ENCODE results near the gene TBX1.

Gene TBX1

GRCh38 chr22:19787849-19788141, 27.2 kb downstream of the TBX1 start:
- Histone ChIP-seq H3K27ac (ENCODE audit: low read depth, low read length) (no peak overlapping the region), H3K79me2 (ENCODE audit: control insufficient read depth, low read length) (no peaks in the 10 kb centered on the region), H3F3A (ENCODE audit: control insufficient read depth, insufficient read depth) (no peaks in the 10 kb centered on the region), H3K27me3 (ENCODE audit: control insufficient read depth, low read length) (no peaks in the 10 kb centered on the region), H3K9me3 (ENCODE audit: control insufficient read depth, insufficient read depth, low read length) (no peaks in the 10 kb centered on the region), H3K4me1 (ENCODE audit: control insufficient read depth, low read length) (no peaks in the 10 kb centered on the region), H4K20me1 (ENCODE audit: control insufficient read depth, insufficient read depth, low read depth, low read length) (no peaks in the 10 kb centered on the region), H3K36me3 (ENCODE audit: control insufficient read depth, low read length) (no peaks in the 10 kb centered on the region), H3K4me2 (ENCODE audit: low read length) (no peak overlapping the region), H3K4me3 (ENCODE audit: low read length) (no peak overlapping the region), H3K9me2 (replicated peaks; ENCODE audit: control insufficient read depth, low read length) (no peaks in the 10 kb centered on the region)
- TF ChIP-seq EZH2phosphoT487 (IDR thresholded peaks at IDR 0.05; ENCODE audit: borderline replicate concordance, low read length), result no peak
- TF ChIP-seq, protein P1, sequence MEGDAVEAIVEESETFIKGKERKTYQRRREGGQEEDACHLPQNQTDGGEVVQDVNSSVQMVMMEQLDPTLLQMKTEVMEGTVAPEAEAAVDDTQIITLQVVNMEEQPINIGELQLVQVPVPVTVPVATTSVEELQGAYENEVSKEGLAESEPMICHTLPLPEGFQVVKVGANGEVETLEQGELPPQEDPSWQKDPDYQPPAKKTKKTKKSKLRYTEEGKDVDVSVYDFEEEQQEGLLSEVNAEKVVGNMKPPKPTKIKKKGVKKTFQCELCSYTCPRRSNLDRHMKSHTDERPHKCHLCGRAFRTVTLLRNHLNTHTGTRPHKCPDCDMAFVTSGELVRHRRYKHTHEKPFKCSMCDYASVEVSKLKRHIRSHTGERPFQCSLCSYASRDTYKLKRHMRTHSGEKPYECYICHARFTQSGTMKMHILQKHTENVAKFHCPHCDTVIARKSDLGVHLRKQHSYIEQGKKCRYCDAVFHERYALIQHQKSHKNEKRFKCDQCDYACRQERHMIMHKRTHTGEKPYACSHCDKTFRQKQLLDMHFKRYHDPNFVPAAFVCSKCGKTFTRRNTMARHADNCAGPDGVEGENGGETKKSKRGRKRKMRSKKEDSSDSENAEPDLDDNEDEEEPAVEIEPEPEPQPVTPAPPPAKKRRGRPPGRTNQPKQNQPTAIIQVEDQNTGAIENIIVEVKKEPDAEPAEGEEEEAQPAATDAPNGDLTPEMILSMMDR (IDR thresholded peaks at IDR 0.05; ENCODE audit: low read depth, low read length, poor library complexity, severe bottlenecking), result no peak

- Histone ChIP-seq H3K9me2 (replicated peaks; ENCODE audit: control insufficient read depth, low read length) (no peaks in the 10 kb centered on the region), H4K20me1 (ENCODE audit: control insufficient read depth, insufficient read depth, low read depth, low read length) (no peaks in the 10 kb centered on the region), H3K36me3 (ENCODE audit: control insufficient read depth, low read length) (no peaks in the 10 kb centered on the region), H3K4me2 (ENCODE audit: low read length) (no peak overlapping the region), H3K79me2 (ENCODE audit: control insufficient read depth, low read length) (no peaks in the 10 kb centered on the region), H3K4me3 (ENCODE audit: low read length) (no peak overlapping the region), H3K4me1 (ENCODE audit: control insufficient read depth, low read length) (no peaks in the 10 kb centered on the region), H3K9me3 (ENCODE audit: control insufficient read depth, insufficient read depth, low read length) (no peaks in the 10 kb centered on the region), H3K27me3 (ENCODE audit: control insufficient read depth, low read length) (no peaks in the 10 kb centered on the region), H3K27ac (ENCODE audit: low read depth, low read length) (no peak overlapping the region), H3F3A (ENCODE audit: control insufficient read depth, insufficient read depth) (no peaks in the 10 kb centered on the region)
- no peak for TF ChIP-seq EZH2phosphoT487 (IDR thresholded peaks at IDR 0.05; ENCODE audit: borderline replicate concordance, low read length)
- TF ChIP-seq, protein P1 (IDR thresholded peaks at IDR 0.05; ENCODE audit: low read depth, low read length, poor library complexity, severe bottlenecking), result no peak
Measured at GRCh38 chr22:19788661-19789225, 28.2 kb downstream of the TBX1 start.

GRCh38 chr22:19789406-19789805, 28.8 kb downstream of the TBX1 start:
- H3K4me3 ChIP-seq (ENCODE audit: low read length), result no peak overlapping the region
- no peak for TF ChIP-seq EZH2phosphoT487 (IDR thresholded peaks at IDR 0.05; ENCODE audit: borderline replicate concordance, low read length)
- TF ChIP-seq, protein P1 (IDR thresholded peaks at IDR 0.05; ENCODE audit: low read depth, low read length, poor library complexity, severe bottlenecking), result no peak
- H4K20me1 ChIP-seq (ENCODE audit: control insufficient read depth, insufficient read depth, low read depth, low read length), result no peaks in the 10 kb centered on the region
- no peaks in the 10 kb centered on the region for H3K79me2 ChIP-seq (ENCODE audit: control insufficient read depth, low read length)
- no peaks in the 10 kb centered on the region for H3F3A ChIP-seq (ENCODE audit: control insufficient read depth, insufficient read depth)
- H3K9me3 ChIP-seq (ENCODE audit: control insufficient read depth, insufficient read depth, low read length), result no peaks in the 10 kb centered on the region
- H3K4me2 ChIP-seq (ENCODE audit: low read length), result no peak overlapping the region
- H3K27me3 ChIP-seq (ENCODE audit: control insufficient read depth, low read length), result no peaks in the 10 kb centered on the region
- H3K36me3 ChIP-seq (ENCODE audit: control insufficient read depth, low read length), result no peaks in the 10 kb centered on the region
- H3K4me1 ChIP-seq (ENCODE audit: control insufficient read depth, low read length), result no peaks in the 10 kb centered on the region
- H3K9me2 ChIP-seq (replicated peaks; ENCODE audit: control insufficient read depth, low read length), result no peaks in the 10 kb centered on the region
- H3K27ac ChIP-seq (ENCODE audit: low read depth, low read length), result no peak overlapping the region

All from DOHH2 (cell line).